ENCODE data around the gene HEYL. TPM values are rescaled to one million over a fixed set of nuclear protein-coding genes. Genes with fewer than 3 reads are reported as not detected.
A peak's percentile ranks its signal among the peaks of the same experiment; 100 is the strongest.

The HEYL gene
- total RNA-seq, 1 donor from 2014 or later, result 1.3 TPM

GRCh38 chr1:39590546-39590945 lies 48.9 kb downstream of the HEYL start:
- TF ChIP-seq CTCF (conservative IDR thresholded peaks at IDR 0.05; ENCODE audit: low read depth, low read length), result no peak
- H3K4me3 ChIP-seq (ENCODE audit: low read depth, low read length), result no peak overlapping the region
- no peak for DNase-seq (ENCODE audit: low read depth)

GRCh38 chr1:39585933-39586332 lies 53.5 kb downstream of the HEYL start:
- no peak for TF ChIP-seq CTCF (conservative IDR thresholded peaks at IDR 0.05; ENCODE audit: low read depth, low read length)
- DNase-seq (ENCODE audit: low read depth), result no peak
- no peak overlapping the region for H3K4me3 ChIP-seq (ENCODE audit: low read depth, low read length)

DNA sequence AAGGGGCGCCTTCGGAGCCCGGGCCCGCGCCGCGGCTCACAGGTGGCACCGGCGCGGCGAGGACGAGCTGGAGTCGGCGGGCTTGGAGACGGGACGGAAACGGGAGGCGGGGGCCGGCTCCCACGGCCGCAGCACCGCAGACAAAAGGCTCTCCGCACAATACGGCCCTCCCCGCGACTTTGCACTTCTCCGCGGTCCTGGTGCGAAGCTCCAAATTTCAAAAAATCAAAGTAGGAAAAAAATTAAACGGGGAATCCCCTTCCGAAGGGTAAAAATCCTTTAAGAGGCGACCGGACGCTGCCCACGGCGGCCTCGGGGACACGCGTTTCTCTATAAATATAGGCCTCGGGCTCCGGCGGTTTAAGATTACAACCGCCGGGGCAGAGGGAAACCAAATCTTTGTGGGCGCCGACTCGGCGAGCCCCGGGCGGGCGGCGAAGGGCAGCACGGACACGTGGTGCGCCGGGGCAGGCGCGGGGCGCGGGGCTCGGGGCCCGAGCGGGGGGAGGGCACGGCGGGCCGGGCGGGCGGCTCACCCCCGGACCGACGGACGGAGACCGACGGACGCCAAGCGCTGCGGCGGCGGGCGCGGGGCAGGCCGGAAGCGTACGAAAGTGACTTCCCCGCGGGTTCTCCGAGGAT lies 63.3 kb downstream of the HEYL start:
- DNase-seq (ENCODE audit: low read depth), result no peak
- H3K4me3 ChIP-seq (ENCODE audit: low read depth, low read length), result peak overlapping the region; percentile 86

GRCh38 chr1:39575191-39576015 lies 64.0 kb downstream of the HEYL start:
- peak overlapping the region; percentile 86 for H3K4me3 ChIP-seq (ENCODE audit: low read depth, low read length)
- no peak for DNase-seq (ENCODE audit: low read depth)
- no peak for TF ChIP-seq CTCF (conservative IDR thresholded peaks at IDR 0.05; ENCODE audit: low read depth, low read length)

More for the DNA sequence above, 63.3 kb downstream of the HEYL start:
- TF ChIP-seq CTCF (conservative IDR thresholded peaks at IDR 0.05; ENCODE audit: low read depth, low read length), result no peak

- peak overlapping the region; percentile 86 for H3K4me3 ChIP-seq (ENCODE audit: low read depth, low read length)
- DNase-seq (ENCODE audit: low read depth), result no peak
- no peak for TF ChIP-seq CTCF (conservative IDR thresholded peaks at IDR 0.05; ENCODE audit: low read depth, low read length)
These were observed 64.8 kb downstream of the HEYL start for GRCh38 chr1:39574646-39575045.

Other genes starting within 250 kb of the HEYL start
- not detected in 2 replicates for gene BMP8A, start 148.0 kb downstream of the HEYL start, total RNA-seq
- gene PABPC4, start 62.9 kb downstream of the HEYL start, total RNA-seq, result 141 and 169 TPM in 2 replicates
- gene NT5C1A, start 32.5 kb upstream of the HEYL start, total RNA-seq, result not detected in 2 replicates
- 0.06 and 0.07 TPM in 2 replicates for gene HPCAL4, start 51.8 kb upstream of the HEYL start, total RNA-seq
- 43.9 and 58.7 TPM in 2 replicates for gene PPIE, start 99.2 kb upstream of the HEYL start, total RNA-seq
- 12.4 and 15.0 TPM in 2 replicates for gene OXCT2, start 131.7 kb upstream of the HEYL start, total RNA-seq
- 0.58 and 1.9 TPM in 2 replicates for gene BMP8B, start 149.2 kb upstream of the HEYL start, total RNA-seq
- 16.2 and 18.6 TPM in 2 replicates for gene TRIT1, start 243.9 kb upstream of the HEYL start, total RNA-seq